ENCODE results near the gene FAM168A.

DNA sequence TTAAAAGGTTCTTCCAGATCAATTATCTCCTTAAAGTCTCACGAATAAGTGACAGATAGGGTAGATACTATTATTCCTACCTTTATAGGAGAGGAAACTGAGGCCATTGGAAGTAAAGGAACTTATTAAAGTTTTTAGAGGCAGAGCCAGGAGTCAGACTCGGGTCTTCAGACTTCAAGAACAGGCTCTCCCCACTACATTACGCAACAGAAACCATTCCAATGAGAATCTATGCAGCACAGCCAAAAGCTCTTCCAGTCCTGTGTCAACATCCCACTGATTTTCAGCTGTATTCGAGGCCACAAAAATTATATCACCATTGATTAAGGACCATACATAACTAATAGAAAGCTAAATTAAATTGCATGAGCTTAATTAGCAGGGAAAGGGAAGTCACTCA is 144.3 kb downstream of the FAM168A start:
- TF ChIP-seq POLR2A (IDR thresholded peaks at IDR 0.05), result no peak
- TF ChIP-seq EP300 (IDR thresholded peaks at IDR 0.05; ENCODE audit: low read depth), result no peak
- TF ChIP-seq, protein P1, sequence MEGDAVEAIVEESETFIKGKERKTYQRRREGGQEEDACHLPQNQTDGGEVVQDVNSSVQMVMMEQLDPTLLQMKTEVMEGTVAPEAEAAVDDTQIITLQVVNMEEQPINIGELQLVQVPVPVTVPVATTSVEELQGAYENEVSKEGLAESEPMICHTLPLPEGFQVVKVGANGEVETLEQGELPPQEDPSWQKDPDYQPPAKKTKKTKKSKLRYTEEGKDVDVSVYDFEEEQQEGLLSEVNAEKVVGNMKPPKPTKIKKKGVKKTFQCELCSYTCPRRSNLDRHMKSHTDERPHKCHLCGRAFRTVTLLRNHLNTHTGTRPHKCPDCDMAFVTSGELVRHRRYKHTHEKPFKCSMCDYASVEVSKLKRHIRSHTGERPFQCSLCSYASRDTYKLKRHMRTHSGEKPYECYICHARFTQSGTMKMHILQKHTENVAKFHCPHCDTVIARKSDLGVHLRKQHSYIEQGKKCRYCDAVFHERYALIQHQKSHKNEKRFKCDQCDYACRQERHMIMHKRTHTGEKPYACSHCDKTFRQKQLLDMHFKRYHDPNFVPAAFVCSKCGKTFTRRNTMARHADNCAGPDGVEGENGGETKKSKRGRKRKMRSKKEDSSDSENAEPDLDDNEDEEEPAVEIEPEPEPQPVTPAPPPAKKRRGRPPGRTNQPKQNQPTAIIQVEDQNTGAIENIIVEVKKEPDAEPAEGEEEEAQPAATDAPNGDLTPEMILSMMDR (IDR thresholded peaks at IDR 0.05), result no peak
- no peak for TF ChIP-seq POLR2AphosphoS5 (IDR thresholded peaks at IDR 0.05)
